ENCODE results near the gene STK38L.
A peak's percentile ranks its signal among the peaks of the same experiment; 100 is the strongest.

The STK38L gene

DNA sequence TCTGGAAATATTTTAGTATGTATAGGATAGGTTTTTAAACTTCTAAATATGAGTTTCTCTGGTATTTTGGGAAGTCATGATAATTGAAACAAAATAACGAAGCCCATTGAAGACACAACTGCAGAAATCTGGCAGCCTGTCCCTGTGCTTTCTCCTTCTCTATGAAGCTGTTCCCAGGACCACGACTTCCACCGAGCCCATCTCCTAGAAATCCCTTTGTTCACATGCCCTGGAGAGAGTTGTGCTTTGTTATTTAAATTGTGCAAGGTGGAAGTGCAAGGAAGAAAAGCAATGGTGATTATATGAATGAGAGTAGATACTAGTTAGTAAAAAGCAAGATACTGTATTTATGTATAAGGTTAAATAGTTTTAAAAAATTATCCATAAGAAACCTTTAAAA lies 32.2 kb downstream of the STK38L start:
- no peak for DNase-seq (ENCODE audit: low read depth)

DNA sequence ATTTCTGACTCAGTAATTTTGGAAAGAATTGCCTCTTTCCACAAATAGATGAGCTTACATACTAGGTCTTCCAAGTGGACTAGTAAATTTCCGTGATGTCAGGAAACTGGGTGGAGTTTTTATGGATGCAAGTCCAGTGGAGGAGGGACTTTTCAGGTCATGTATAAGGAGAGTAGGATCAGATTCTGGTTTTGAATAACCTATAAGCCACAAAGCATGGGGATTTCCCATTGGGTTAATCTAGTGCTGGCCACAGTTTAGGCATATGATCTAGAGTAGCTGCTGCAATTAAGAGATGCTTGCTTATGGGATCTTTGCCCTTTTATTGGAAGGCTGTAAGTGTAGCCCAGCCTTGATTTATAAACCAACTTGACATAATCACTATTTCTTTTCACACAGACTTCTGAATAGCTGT lies 33.8 kb downstream of the STK38L start:
- peak; percentile 59 for DNase-seq (ENCODE audit: low read depth)

DNA sequence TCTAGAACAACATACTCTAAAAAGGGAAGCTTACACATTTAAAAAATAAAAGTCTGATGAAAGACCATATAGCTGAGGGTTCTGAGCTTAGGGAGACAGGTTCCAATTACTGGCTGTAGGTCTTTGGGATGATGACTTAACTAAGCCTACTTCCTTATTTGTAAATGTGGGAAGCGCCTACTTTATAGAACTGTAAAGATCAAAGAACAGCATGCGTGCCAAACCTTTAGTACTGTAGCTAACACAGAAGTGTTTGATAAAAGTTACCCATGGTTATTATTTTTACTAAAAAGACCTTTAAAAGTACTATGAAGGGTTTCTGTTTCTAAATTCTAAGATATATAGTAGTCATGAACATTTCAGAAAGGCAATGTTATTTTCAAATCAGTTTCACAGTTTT lies 35.7 kb downstream of the STK38L start:
- DNase-seq (ENCODE audit: low read depth), result no peak

DNA sequence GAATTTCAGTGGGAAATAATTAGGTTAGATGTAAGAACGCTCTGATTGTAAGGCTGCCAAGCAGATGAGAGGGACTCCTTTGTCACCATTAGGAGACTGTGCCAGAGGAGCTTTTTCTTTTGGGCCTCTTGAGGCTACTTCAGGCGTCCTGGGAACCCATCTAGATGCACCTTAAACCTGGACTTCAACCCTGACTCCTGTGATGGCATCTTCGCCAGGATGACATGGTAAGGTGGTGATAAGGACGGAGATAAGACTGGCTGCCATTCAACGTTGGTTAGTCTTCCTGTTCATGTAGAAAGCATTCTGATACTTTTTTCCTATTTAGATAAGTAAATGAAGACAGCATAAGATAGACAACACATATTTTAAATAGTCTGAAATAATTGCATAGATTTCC lies 36.3 kb downstream of the STK38L start:
- DNase-seq (ENCODE audit: low read depth), result no peak

DNA sequence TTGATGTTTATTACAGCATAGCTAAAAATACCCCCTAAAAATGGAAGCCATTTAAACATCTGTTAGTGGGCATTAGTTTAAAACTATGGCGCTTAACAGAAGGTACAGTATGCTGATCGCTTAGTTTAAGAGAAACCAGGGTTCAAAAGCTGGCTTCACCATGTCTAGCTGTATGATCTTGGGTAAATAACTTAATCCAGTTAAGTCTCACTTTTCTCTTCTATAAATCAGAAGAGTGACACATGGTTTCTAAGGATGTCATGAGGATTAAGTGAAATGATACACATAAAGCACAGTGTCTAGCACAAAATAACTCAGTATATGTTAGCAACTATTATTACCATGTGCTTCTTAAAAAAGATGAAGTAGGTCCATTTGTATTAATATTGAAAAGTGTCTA lies 38.7 kb downstream of the STK38L start:
- DNase-seq (ENCODE audit: low read depth), result no peak

DNA sequence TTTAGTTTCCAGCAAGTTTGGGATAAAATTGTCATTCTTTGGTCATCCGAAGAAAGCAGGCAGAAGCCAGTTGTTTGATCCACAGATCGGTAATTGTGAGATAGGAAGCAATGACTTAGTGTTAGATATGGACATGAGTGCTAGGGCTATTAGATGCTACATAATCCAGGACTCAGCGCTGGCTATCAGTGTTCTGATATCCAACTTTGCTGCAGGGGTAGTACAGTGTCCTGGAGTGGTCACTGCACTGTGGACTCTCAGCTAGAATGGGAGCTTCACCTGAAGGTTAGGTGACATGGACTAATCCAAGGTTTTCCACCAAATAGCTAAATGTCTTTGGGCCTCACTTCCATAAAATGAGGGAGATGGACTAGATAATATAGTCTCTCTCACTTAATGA lies 39.9 kb downstream of the STK38L start:
- DNase-seq (ENCODE audit: low read depth), result no peak

DNA sequence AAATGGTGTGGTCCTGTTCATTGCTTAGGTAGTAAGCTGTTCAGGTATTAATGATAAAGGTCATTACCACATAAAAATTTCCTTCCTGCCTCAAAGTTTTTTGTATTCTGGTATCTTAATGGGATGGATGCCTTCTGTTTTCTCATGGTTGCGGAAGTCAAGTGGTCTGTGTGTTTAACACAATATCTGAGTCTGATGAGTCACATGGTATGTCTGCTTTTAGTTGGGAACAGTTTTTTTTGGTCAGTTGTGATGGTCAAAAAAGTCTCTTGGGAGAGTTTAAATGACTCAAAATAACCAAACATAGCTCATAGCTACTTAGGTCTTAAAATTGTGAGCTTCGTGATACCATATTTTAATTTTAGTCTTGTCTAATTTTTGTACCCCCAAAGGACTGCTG lies 40.7 kb downstream of the STK38L start:
- DNase-seq (ENCODE audit: low read depth), result peak; percentile 24

DNA sequence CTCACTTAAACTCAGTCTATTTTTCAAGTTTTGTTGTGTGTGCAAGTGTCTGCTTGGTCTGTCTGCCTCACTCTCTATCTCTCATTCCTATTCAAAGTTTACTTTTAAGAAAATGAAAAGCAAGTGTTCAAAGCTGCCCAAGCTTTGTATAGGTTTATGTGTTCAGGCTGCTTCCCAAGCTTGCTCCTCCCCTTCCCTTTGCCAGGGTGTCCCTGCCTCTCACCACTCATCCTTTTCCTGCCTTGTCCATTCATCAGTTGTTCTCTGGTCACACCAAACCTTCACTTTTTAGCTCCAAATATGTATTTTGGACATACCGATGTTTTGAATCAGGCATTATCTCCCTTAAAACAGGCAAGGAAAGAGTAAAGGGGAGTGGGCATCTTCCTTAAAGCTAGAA lies 41.3 kb downstream of the STK38L start:
- DNase-seq (ENCODE audit: low read depth), result no peak

DNA sequence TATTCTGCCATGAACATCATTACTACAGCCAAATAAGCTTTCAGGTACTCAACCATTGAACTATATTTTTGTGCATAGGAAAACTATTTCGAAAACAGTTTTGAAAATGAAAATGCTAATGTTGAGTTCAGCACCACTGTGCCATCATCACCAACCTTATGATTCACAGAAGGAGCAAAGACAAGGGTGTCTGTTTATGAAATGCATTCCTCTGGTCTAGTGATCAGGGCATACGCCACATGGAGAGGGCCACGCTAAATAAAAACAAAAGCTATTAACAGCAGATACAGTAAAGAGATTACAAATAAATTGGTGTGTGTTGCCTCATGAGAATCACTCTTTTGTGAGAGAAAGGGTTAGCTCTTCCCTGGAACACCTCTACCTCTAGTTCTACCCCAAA lies 45.3 kb downstream of the STK38L start:
- no peak for DNase-seq (ENCODE audit: low read depth)

DNA sequence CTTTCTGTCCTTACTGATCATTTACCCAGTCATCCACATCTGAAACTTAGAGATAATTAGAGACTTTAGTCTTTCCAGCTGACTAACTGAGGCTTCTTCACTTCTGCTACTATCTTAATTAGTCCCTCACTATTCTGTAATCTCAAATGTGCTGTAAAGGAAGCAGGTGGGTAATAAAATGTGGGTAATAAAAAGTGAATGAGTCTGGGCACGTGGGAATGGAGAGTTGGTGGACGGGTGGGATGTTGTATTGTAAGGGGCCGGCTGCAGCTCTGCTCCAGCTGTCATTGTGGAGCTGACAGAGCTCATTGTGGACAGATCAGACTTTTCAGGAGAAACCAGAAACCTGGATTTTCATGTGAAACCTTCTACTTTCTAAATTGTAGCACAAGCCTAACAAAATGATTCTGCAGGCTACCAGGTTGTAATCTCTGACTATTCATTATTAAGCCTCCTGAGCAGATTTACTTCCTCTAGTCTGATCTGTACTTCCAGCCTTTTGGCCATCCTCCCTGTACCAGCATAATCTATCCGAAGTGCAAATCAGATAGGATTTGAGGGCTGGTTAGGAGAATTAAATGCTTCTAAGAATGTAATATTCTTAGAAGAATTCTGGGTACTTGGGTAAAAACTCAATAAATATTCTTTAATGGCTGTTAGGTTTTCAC lies 46.5 kb downstream of the STK38L start:
- DNase-seq (ENCODE audit: low read depth), result no peak

DNA sequence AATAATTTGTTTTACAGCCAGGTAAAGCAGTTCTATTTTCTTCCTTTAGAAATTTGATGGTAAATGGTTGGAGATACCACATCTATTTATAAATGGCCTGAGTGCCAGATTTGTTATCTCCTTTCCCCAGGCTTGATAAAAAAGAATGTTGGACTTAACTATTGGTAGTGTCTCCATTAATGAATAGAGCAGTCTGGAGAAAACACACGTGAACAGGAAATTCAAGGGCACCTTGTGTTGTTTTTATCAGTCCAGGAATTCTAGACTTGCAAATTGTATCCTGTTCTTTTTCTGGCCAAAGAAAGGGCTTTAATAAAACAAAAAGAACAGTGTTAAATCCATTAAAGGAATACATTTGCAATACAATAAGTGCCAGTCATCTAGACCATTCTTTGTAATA lies 47.8 kb downstream of the STK38L start:
- DNase-seq (ENCODE audit: low read depth), result no peak

DNA sequence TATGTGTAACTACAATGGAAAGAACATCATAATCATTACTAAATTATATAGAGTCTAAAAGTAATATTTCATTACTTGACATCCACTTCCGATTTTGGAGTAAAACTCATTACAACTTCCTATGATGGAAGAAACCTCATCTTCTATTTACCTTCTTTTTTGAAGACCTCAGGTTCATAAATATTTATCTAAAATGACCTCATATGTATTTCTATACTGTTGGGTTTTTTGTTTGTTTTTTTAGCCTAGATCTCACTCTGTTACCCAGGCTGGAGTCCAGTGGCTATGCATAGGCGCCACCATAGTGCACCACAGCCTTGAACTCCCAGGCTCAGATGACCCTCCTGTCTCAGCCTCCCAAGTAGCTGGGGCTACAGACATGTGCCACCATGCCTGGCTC lies 48.6 kb downstream of the STK38L start:
- DNase-seq (ENCODE audit: low read depth), result no peak

DNA sequence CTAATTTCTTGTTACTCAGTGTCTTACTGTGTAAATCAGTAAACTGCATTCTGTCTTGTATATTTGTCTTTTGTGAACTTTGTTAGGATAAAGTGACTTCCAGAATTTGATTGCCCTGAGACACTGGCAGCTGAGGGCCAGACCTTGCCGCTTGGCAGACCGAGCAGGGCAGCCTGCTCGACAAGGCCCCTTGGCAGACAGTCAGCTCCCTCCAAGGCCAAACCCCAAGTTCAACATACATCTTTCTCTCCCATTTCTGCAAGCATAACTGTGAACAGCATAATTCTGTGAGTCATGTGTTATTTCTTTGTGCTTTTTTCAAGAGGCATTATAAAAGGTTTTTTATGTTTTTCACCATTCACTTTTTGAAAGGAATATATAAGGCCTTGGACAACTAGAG lies 49.4 kb downstream of the STK38L start:
- DNase-seq (ENCODE audit: low read depth), result no peak

DNA sequence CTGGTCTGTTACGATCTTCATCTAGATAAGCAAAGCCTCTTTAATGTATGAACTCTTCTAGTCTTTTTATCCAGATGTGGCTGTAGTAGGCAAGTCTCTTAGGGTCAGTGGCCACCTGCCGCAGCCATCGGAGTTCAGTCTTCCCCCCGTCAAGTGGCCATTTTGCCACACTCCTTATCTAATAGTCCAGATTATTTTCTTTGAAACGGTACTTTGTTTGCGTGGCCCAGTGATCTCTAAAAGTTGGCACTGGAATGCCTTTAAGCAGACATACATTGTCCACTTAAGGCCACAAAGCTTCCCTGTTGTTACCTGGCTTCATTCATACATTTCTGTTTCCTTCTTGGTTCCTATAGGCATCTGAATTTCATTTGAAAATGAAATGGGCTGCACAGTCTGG lies 52.6 kb downstream of the STK38L start:
- DNase-seq (ENCODE audit: low read depth), result no peak

DNA sequence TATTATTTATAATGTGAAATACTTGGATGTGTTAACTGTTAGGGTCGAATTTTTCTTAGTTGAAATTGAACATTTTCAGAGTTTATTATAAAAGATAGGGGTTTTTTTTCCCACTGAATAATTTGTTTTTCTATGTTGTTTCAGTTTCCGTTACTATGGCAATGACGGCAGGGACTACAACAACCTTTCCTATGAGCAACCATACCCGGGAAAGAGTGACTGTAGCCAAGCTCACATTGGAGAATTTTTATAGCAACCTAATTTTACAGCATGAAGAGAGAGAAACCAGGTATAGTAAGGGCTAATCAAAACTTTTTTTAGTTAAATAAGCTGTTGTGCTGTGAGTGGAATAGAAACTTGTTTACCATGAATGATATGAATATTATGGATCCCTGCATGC lies 53.5 kb downstream of the STK38L start:
- no peak for DNase-seq (ENCODE audit: low read depth)

DNA sequence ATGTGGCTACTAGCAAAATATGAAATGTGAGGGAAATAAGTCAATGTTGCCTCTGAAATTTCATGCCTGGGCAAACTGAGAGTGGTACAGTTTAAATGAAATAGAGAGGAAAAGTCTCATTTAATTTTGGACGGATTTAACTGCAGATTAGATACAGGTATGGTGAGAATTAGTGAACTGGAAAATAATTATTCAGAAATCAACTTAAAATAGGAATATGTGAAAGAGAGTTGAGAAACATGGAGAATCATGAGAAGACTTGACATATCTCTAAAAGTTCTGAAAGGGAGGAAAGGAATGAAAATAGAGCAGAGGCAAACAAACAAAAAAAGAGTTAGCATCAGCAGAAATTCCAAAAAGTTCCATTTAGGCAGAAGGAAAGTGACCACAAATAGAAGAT lies 55.0 kb downstream of the STK38L start:
- DNase-seq (ENCODE audit: low read depth), result no peak

DNA sequence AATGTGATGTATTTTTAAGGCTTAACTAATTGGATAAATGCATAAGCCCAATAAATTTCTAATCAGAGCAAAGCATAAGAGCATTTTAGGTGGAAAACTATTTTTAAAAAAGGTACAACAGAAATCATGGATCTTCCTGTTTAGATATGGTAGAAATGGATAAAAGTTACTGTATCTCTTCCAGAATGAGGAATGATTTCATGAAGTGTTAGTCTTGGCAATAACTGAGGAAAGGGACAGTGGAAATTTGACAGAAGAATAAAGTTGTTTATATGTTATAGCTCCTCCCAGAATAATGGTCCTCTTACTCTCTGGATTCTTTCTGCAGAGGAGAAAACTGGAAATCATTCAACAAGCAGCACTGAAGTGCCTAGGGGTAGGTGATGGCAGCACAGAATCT lies 56.1 kb downstream of the STK38L start:
- DNase-seq (ENCODE audit: low read depth), result no peak

DNA sequence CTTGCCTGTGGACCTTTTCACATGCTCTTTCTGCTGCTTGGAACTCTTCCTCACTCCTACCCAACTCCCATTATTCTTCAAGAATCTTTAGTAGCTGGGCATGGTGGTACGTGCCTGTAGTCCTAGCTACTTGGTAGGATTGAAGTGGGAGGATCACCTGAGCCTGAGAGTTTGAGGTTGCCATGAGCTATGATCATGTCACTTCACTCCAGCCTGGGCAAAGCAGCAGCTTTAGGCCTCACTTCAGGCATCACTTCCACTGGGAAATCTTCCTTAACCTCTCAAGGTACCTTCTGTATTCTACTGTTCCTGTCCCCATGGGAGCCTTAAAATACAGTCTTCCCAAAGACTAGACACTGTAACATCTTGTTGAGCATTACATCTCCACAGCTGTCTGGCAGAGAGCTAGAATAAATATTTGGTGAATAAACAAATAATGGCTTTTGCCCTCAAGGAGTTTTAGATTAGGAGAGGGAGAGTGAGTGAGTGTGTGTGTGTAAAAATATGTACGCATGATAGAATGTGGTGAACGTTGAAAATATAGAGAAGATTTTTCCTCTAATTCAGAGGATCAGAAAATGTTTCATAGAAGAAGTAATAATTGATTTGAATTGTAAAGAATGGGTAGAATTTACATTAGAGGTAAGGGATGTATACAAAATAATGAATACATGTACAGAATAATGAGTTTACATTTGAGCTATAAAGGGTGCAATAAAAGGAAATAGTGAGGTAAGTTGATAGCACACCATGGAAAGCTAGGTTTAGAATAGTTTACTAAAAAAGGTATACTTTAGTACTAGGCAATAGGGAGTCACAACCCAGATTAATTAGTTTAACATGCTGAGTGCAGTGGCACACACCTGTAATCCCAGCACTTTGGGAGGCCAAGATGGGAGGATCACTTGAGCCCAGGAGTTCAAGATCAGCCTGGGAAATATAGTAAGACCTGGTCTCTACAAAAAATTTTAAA lies 59.3 kb downstream of the STK38L start:
- no peak for DNase-seq (ENCODE audit: low read depth)

DNA sequence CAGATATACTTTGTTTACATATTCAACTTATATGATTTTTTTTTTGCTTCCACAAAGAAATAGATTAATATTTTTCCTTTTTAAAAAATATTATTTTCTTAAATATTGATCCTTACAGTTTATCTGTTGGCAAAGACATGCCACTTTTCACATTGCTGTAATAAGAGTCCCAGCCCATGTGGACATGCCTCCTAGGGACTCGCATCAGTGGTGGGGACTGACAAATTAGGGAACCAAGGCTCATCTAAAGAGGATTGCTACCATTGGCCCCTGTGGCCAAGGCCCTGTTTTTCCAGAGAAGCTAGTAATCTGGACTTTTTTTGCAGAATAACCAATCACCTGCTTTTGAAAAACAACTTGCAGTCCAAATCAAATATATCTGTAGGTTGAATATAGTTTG lies 60.8 kb downstream of the STK38L start:
- DNase-seq (ENCODE audit: low read depth), result no peak

DNA sequence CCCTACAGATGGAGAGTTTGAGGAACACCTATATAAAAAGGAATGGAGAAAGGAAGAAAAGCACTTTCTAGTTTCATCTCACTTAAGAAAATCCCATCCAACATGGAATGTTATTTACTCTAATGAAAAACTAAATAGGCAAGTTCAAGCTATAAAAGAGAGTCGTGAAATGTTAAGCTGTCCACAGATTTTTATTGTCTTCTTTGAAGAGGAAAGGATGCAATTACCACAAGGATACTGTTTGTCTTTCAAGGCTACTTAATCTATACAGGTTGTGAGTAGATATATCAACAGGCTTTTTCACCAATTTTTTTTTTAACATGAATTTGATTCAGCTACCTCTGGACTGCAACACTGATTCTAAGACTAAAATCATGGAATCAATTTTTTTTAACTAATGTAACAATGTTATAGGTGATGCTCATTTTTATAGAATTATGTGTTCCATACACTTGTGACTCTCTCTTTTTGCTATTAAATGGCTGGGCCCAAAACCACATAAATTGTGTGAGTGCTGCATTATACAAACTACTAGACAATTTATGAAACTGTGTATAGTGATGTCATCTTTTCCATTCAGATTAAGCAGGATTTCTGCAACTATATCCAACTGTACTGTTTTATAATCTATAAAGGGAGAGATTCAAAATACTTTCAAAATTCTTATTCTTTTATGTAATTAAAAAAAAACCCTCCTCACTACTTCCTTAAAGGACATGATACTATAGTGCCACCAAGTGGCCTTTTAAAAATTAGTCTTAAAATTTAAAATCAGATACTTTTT lies 61.8 kb downstream of the STK38L start:
- DNase-seq (ENCODE audit: low read depth), result no peak

DNA sequence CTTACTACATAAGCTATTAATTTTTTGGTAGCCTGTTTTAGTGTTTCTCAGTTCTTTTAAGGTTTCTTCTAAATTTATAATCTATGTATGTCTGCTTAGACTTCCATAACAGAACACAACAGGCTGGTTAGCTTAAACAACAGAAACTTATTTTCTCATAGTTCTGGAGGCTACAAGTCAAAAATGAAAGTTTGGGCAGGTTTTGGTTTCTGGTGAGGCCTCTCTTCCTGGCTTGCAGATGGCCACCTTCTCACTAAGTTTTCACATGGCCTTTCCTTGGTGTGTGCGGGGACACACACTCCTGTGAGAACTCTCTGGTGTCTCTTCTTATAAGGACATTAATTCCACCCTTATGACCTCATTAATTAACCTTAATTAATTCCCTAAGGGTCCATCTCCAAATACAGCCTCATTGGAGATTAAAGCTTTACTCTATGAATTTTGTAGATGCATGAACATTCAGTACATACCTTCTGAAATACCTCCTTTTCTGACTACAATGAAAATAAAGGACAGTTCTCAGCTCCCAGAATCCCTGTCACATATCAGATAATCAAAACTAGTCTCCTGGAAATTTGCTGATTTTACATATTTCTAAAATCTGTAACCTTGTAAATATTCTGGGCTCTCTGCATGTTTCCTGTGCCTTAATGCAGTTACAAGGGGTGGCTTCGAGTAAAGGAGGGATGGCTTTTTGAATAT lies 65.4 kb downstream of the STK38L start:
- no peak for DNase-seq (ENCODE audit: low read depth)

DNA sequence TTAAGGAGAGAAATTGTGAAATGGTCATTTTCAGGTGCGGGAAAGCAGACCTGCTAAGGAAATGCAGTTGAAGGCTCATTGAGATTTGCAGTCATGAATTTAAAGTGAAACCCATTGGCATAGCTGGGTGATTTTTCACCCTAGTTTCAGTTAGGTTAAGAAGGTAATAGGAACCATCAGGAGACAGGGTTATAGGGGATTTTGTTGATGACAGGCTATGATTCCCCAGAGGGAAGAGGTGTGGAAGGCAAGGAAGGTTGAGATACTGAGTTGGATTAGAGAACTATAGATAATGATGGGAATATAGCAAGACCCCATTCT lies 65.9 kb downstream of the STK38L start:
- no peak for DNase-seq (ENCODE audit: low read depth)
